Mucosa of descending colon (tissue), 3 donors: ENCODE data around the gene NGFR. TPM values are rescaled to one million over a fixed set of nuclear protein-coding genes. Genes with fewer than 3 reads are reported as not detected.
A peak's percentile ranks its signal among the peaks of the same experiment; 100 is the strongest.

ENCODE experiments used
- ATAC-seq: fragments of 200-7000 bp; cut with Tn5 transposase; one replicate; pipeline ENCODE4 v1.9.1; 2020; ENCODE audit warnings: mild to moderate bottlenecking, moderate library complexity
- DNase-seq, 3 donors: peaks; one replicate each; pipeline ENCODE4 v3.0.0-alpha.2; 2020
- H3K36me3 ChIP-seq: fragments of 200-600 bp; one replicate; pipeline ENCODE4 v1.8.0; 2021; ENCODE audit warnings: low read depth, mild to moderate bottlenecking
- H3K4me1 ChIP-seq: fragments of 200-600 bp; one replicate; pipeline ENCODE4 v1.8.0; 2021; ENCODE audit warnings: low read depth, mild to moderate bottlenecking
- H3K4me3 ChIP-seq: fragments of 200-600 bp; one replicate; pipeline ENCODE4 v1.8.0; 2021; ENCODE audit warnings: mild to moderate bottlenecking
- H3K9me3 ChIP-seq: fragments of 200-600 bp; one replicate; pipeline ENCODE4 v1.8.0; 2021; ENCODE audit warnings: mild to moderate bottlenecking
- CTCF ChIP-seq: fragments of 200-600 bp; IDR thresholded peaks from one replicate; pipeline ENCODE4 v1.8.0; 2022; ENCODE audit warnings: antibody characterized with exemption, mild to moderate bottlenecking
- intact Hi-C, 2 donors: fragments of 100-400 bp; cut with DNase I in 1 of 2; cut with micrococcal nuclease in 1 of 2; formaldehyde crosslinking; loops; one replicate each; pipeline versions ENCODE4 v1.11.0 to v1.11.1; 2022; cut with DNase I, micrococcal nuclease
- total RNA-seq, 3 donors: library from RNA; stranded (reverse); fragmentation: NEBNext Ultra II Directional in 2 of 3; extraction: Animal tissue kit (Norgen Biotek cat#: 25700) in 2 of 3; gene quantifications; one replicate each; pipeline versions ENCODE4 v1.2.1 to v1.2.4, GENCODE V29; 2021 to 2023
- donor health status: DM: no; HTN: no; CAD: no; lungs with moderate emphysema.
- donor health status: DM: no; HTN: no; CAD: no.
- donor health status: DM: no; HTN: yes; CAD: no.

Gene NGFR
- total RNA-seq, 3 donors from 2014 or later = 1.0 to 11.9 (median 2.0) TPM

DNA sequence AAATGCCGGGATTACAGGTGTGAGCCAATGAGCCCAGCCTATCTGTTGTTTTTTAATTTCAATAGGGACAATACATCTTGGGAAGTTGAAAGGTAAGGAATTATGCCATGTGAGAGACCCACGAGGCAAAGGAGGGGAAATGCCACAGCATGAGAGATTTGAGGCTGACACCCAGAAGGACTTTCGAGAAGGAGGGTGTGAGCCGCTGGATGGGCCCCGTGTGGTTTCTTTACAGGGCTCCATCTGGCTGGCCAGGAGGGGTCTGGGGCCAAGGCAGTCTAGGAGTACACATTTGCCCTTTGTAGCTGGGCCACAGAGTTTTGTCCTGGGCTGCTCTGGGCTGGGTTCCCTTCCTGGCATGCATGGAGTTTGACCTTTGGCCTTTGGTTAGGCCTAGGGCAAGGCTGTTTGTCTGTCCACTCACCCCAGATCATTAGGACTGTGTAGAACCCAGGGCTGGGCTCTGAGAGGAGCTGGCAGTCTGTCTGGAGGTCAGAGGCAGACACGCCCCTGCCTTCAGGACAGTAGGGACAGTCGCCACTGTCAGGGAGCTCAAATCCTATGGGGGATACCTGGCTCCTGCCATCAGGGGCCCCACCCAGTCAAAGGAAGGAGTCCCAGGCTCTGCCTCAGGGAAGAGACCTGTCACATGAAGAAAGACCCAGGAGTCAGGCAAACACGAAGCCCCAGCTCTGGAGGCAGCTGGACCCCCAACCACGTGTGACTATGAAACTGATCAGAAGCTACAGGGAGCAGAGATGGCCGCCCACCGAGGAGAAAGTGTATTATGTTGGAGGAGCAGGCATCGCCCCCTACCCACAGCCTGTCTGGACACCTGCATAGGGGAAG is 56.4 kb downstream of the NGFR start:
- H3K9me3 ChIP-seq = no peaks in the 10 kb centered on the region
- no peak for DNase-seq
- H3K36me3 ChIP-seq = no peaks in the 10 kb centered on the region
- H3K4me1 ChIP-seq = no peaks in the 10 kb centered on the region
- no peak for TF ChIP-seq CTCF
- intact Hi-C loops = loop anchor here (10.0 kb wide), 4 partner anchors 57 to 237 kb away; partner anchors contain the start of gene NGFR (in 1 of the 2)
- no peak for ATAC-seq
- H3K4me3 ChIP-seq = no peak overlapping the region

DNA sequence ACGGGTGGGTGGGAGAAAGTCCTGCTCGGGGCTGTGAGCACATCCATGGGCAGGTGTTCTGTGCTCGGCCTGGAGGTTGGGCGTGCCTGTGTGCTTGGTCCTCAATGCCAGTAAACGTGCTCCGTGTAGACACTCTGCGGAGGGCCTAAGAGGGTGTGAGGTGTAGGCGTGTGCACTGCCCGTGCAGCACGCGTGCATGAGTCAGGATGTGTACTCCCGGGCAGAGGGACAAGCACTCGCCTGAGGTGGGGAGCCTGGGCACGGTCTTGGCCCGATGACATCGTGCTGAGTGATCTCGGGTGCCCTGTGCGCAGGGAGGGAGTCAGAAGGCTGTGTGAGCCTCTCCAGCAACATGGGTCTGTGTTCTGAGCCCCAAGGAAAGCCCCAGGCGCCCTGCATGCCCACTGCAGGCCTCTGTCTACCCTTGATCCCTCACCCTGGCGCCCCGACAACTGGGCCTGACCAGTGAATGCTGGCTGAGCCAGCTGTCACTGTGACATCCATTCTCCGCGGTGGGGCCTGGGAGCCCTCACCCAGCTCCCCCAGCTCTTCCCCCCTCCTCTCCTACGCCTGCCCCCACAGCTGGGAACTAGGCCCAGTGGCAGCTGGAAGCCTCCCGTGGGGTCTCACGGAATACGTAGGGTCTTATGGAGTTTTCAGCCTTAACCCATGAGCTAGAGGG is 57.1 kb downstream of the NGFR start:
- no peak overlapping the region for H3K4me3 ChIP-seq
- peak; percentile 60 for ATAC-seq
- H3K9me3 ChIP-seq = no peaks in the 10 kb centered on the region
- no peak for TF ChIP-seq CTCF
- intact Hi-C loops = loop anchor here (10.0 kb wide), 4 partner anchors 57 to 237 kb away; partner anchors contain the start of gene NGFR (in 1 of the 2)
- no peak for DNase-seq
- no peaks in the 10 kb centered on the region for H3K36me3 ChIP-seq
- H3K4me1 ChIP-seq = no peaks in the 10 kb centered on the region

- no peak for ATAC-seq
- no peaks in the 10 kb centered on the region for H3K9me3 ChIP-seq
- no peaks in the 10 kb centered on the region for H3K36me3 ChIP-seq
- intact Hi-C loops = loop anchor here (10.0 kb wide), 4 partner anchors 59 to 239 kb away; partner anchors contain the start of gene NGFR (in 1 of the 2)
- no peak for DNase-seq
- no peak for TF ChIP-seq CTCF
- H3K4me1 ChIP-seq = no peaks in the 10 kb centered on the region
- H3K4me3 ChIP-seq = no peak overlapping the region
Observed at GRCh38 chr17:49553676-49554335, 58.7 kb downstream of the NGFR start.

DNA sequence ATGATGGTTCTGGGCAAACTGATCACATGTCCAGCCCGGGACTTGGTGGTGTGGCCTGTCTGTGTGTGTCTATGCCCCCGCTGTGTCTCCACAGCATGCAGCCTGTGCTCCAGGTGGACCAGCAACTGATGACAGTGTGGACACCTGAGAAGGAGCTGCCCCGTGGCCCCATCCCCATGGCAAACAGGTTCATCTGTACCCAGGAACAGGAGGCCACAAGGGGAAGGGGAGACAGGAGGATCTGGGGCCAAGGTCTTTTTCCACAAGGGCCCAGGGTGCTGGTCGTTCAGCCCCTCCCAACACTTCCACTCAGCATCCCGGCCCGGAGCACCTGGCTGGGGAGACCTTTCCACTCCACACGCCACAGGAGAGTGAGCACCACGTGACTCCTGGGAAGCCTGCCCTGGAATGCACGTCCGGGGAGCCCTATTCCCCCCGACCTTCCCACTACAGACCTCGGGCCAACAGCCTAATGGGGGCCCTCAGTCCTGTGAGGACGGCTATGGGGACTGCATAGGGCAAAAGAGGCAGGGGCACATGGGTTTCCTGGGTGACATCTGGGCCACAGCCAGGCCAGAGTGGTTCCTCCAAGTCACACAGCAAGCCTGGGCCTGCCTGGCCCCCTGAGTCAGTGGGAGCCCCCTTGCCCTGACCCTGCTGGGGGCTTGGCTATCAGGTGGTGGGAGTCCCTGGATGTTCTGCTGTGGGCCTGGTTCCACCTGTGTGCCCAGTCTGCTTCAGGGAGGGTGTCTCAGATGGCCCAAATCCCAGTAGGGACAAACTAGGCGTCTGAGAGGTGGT is 59.8 kb downstream of the NGFR start:
- no peak for TF ChIP-seq CTCF
- DNase-seq (no peak), ATAC-seq (no peak)
- no peaks in the 10 kb centered on the region for H3K4me1 ChIP-seq
- H3K9me3 ChIP-seq = no peaks in the 10 kb centered on the region
- intact Hi-C loops = loop anchor here (5.0 to 10.0 kb wide), 5 partner anchors 60 to 240 kb away; partner anchors contain the start of gene NGFR (in 1 of the 2)
- H3K36me3 ChIP-seq = no peaks in the 10 kb centered on the region
- H3K4me3 ChIP-seq = no peak overlapping the region
